Measurements from ENCODE around the gene ZNF787.

GRCh38 chr19:56107626-56108351, 13.3 kb downstream of the ZNF787 start:
- TF ChIP-seq EZH2 (IDR thresholded peaks at IDR 0.05; ENCODE audit: low read length, missing control alignments), result no peak
- no peak for TF ChIP-seq CTCF (conservative IDR thresholded peaks at IDR 0.05 in 1 of 2, IDR thresholded peaks at IDR 0.05 in 1 of 2; ENCODE audit: low read depth in 1 of 2, low read length in 2 of 2)

Measured in fibroblast of lung (primary cell).